Stimulated activated CD4-positive, alpha-beta T cell treated with anti-CD3 and anti-CD28 coated beads, Interleukin-4, amount 100 ng/mL, for 48 hours (primary cell): Measurements from ENCODE around the gene NLRC5.
"Not testable (repeated sequence)": the region's sequence is repeated elsewhere in the genome, so short reads cannot be mapped to it uniquely, and the experiment has no call there.

Experiments used
- DNase-seq, 2 donors: peaks; one replicate each; pipeline ENCODE4 v3.0.0-alpha.2; 2020; ENCODE audit warnings: low read depth in 2 of 2

Gene NLRC5

GRCh38 chr16:56964243-56965148, 24.9 kb upstream of the NLRC5 start:
- DNase-seq, result peak; percentile 97 to 98

GRCh38 chr16:56965149-56966092, 23.9 kb upstream of the NLRC5 start:
- no peak for DNase-seq

- no peak for DNase-seq
Measured at GRCh38 chr16:56966093-56966475, 23.3 kb upstream of the NLRC5 start.

- DNase-seq, result no peak
Measured at GRCh38 chr16:56967733-56968132, 21.6 kb upstream of the NLRC5 start.

DNA sequence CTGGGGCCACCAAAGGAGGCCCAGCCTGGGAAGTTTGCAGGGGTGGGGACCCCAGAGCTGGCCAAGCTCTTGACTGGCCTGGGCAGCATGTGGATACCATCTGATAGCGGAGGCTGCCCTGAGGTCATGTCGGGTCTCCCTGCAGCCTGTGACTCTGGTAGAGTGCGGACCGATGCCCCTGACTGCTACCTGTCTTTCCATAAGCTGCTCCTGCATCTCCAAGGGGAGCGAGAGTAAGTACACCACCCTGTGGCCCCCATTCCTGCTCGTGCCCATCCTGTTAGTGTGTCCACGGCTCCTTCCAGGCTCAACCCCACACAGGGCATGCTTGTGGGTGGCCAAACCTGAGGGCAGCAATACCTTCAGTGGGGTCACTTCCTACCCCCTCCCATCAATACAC, 19.6 kb upstream of the NLRC5 start:
- no peak for DNase-seq

DNA sequence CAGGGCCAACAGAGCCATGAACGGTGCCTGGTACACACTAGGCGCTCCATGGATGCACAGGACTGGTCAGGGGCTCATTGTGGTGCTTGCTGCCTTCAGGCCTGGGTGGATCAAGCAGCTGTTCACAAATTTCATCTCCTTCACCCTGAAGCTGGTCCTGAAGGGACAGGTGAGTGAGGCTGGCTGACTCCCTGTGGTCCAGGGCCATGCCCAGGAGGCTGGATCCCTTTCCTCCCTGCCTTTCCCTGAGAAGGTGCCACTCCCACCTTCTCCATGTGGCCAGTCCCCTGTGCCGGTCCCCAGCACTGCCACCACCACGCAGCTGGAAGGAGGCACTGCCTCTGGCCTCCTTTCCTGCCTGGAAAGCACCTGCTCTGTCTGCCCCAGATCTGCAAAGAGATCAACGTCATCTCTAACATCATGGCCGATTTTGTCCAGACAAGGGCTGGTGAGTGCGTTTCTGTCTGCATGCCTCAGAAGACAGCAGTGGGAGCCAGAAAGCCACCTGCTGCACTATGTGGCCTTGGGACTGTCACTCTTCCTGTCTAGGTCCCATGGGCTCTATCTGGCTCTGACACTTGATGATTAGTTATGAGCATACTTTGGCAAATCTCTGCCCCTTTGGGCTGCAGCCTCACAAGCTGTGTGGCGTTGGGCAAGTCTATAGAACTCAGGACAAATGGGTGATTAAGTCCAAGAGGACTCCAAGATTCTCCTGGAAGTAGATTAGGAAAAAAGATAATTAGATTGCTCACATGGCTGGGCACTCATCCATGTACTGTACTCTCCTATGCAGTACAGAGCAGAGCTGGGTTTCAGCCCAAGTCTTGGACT, 18.2 kb upstream of the NLRC5 start:
- DNase-seq, result no peak

- no peak for DNase-seq
Measured at GRCh38 chr16:56971768-56972043, 17.7 kb upstream of the NLRC5 start.

DNA sequence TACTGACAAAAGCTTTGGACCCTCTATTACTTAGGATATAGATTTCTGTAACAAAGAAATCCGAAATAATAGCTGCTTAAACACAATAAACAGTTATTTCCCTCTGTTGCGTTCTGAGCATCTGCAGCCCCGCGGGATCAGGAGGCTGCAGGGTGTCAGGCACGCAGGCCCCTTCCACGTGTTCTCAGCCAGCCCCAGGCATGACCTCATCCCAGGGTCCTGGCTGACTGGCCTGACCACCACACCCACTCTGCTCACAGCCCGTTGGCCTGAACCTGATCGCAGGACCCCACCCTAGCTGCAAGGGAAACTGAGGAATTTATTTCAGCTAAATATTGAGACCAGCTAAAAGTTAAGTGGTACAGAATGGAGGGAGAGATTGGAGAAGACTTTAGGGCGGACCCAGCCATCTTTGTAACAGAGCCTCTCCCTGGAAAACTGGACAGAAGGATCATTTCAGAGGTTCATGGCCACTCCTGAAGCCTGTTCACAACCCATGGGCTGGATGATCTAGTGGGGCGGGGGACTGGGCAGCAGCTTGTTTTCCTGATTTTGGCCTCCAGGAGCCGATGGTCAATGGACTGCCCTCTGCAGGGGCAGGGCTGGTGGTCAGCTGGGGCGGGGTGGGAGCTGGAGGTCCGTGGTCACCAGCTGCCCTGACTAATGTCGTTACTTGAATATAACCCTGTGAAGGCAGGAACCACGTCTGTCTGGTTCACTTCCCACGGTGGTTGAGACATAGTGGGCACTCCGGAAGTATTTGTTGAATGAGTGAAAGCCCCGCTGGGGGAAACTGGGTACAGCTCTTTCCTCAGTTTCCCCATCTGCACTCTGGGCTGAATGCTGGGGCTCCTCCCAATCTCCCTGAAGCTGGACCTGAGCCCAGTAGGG, 16.7 kb upstream of the NLRC5 start:
- DNase-seq, result no peak

DNA sequence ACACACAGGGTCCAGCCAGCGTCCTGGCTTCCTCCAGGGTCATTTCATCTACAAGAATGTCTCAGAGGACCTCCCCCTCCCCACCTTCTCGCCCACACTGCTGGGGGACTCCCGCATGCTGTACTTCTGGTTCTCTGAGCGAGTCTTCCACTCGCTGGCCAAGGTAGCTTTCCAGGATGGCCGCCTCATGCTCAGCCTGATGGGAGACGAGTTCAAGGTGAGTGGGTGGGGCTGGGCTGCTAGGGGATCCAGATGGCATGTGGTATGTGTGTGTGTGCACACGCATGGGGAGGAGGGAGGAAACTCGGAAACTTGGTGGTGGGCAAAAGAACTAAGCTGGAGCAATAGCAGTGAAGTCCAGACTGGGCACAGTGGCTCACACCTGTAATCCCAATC, 16.1 kb upstream of the NLRC5 start:
- DNase-seq, result no peak

DNA sequence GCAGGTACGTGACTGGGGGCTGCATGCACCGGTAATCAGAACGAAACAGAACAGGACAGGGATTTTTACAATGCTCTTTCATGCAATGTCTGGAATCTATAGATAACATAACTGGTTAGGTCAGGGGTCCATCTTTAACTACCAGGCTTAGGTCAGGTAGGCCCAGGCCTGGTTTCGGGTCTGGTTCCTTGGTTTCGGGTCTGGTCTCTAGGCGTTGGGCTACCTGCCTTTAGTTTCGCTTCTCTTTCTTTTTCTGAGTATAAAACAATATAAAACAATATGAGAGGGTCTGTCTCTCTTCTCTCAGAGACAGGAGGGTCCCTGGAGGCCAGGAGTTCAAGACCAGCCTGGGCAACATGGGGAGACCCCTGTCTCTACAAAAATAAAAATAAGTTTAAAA, 15.5 kb upstream of the NLRC5 start:
- DNase-seq, result not testable (repeated sequence)

DNA sequence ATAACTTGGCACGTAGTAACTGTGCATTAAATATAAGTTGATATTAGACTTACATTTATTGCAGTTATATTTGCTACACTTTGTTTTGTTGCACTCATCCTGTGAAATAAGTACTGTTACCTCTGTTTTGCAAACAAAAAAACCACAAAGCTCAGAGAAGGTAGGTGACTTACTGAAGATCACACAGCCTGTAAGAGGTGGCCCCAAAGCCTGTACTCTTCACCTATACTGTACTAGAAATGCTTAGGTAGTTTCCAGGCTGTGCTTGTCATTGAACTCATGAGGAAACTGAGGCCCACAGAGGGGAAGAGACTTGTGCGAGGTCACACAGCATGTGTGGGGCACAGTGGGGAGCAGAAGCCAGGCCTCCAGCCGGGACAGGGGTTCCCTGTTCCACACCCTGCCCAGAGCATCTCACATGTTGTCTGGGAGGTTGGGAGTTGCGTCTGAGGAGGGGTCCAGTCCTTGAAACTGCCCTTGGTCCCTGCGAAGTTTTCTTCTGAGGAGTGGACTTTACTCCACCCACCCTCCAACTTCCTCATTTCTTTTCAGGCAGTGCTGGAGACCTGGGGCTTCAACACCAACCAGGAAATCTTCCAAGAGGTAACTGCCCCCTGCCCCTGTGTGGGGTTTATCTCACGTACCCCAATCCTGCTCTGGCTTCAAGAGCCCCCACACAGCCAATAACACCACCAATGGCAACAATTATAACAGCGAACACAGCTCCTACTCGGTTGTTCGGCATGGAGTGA, 14.6 kb upstream of the NLRC5 start:
- no peak for DNase-seq

GRCh38 chr16:56975714-56976113, 13.6 kb upstream of the NLRC5 start:
- no peak for DNase-seq

GRCh38 chr16:56977216-56977615, 12.1 kb upstream of the NLRC5 start:
- no peak for DNase-seq

DNA sequence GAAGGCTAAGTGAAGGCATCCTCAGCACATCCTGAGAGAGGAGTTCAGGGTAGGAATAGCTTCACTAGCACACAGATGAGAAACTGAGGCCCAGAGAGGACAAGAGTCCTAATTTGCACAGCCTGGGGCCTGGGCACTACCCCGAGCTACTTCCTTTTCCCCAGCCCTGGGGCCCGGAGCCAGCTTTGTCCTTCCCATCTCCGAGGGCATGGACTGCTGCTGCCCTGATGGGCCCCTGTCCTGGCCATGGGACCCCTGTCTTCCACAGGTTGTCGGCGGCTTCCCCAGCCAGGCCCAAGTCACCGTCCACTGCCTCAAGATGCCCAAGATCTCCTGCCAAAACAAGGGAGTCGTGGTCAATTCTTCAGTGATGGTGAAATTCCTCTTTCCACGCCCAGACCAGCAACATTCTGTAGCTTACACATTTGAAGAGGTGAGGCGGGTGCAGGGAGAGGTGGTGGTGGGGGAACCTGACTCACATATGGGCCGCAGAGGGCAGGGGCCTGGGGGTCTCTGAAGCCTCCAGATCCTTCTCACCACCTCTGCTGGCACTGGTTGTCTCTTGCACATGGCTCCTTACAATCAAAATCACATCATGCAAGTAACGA, 11.4 kb upstream of the NLRC5 start:
- no peak for DNase-seq

- DNase-seq, result no peak
Measured at GRCh38 chr16:56980201-56980535, 9.2 kb upstream of the NLRC5 start.

DNA sequence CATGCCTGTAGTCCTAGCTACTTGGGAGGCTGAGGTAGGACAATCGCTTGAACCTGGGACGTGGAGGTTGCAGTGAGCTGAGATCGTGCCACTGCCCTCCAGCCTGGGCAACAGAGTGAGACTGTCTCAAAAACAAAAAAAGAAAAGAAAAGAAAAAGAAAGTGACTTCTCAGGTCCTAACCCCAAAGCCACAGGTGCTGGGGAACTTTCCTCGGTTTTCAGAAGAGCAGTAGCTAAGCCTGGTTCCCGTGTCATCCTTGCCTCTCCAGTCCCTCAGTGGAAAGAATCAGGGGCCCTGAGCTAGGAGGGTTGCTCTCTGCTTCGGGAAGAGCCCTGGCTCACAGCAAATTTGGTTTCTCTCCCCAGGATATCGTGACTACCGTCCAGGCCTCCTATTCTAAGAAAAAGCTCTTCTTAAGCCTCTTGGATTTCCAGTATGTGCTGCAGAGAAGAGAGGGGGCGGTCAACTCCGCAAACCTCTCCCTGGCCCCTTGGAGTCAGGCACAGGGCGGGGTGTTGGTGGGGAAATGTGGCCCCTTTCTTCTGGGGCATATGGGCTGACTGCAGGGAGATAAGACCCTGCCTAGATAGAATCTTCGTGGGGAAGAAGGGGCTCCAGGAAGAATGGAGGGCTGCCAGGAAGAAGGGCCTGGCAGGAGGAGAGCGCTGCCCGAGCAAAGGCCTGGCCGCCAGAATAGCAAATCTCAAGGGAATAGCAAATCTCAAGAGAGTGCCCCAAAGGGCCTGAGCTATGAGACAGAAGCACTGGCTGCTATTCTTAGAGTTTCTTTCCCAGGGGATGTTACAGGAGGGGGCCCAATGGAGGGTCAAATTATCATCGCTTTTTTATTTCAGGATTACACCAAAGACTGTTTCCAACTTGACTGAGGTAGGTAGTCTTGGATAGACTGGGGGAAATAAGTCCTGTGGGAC, 8.3 kb upstream of the NLRC5 start:
- no peak for DNase-seq

- DNase-seq, result no peak
Measured at GRCh38 chr16:56981729-56982271, 7.6 kb upstream of the NLRC5 start.

- DNase-seq, result no peak
Measured at GRCh38 chr16:56982695-56983094, 6.7 kb upstream of the NLRC5 start.
